ENCODE results near the gene CDKN2AIPNL. TPM values are rescaled to one million over a fixed set of nuclear protein-coding genes. Genes with fewer than 3 reads are reported as not detected.

The CDKN2AIPNL gene
- total RNA-seq, 1 donor, result 17.4 TPM

DNA sequence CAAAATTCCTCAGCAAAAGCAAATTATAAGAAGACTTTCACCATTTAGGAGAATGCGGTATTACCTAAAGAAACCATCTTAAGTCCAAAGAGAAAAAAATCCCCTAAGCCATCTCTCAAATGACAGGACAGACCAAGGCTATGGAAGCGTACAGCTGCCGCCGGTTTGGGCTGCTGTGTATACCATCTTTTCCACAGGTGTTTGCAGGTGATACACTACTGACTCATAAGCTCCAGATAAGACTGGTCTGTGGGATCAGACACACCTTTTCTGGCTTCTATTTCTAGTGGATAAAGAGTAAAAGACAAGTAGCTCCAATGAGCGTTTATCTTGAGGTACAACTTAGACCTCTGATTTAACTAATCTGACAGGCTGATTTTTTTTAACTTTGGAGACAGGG is 7.7 kb downstream of the CDKN2AIPNL start:
- no peaks in the 10 kb centered on the region for H3K9me3 ChIP-seq (ENCODE audit: low read depth, low read length)
- H4K20me1 ChIP-seq (ENCODE audit: insufficient read depth, low read length), result no peaks in the 10 kb centered on the region
- peaks cover 3% of the 10 kb centered on the region for H3K79me2 ChIP-seq (ENCODE audit: insufficient read depth, low read length)
- no peaks in the 10 kb centered on the region for H3K4me1 ChIP-seq (ENCODE audit: insufficient read depth, low read length)
- no peak overlapping the region for H3K27ac ChIP-seq (ENCODE audit: low read depth, low read length)
- H3K4me2 ChIP-seq (ENCODE audit: insufficient read depth, low read length), result no peak overlapping the region
- no peak overlapping the region for H2AFZ ChIP-seq (ENCODE audit: low read length)
- H3K36me3 ChIP-seq (ENCODE audit: insufficient read depth, low read length), result peaks cover 7% of the 10 kb centered on the region
- no peaks in the 10 kb centered on the region for H3K27me3 ChIP-seq (ENCODE audit: insufficient read depth, low read length)
- H3K4me3 ChIP-seq (ENCODE audit: insufficient read depth, low read length), result no peak overlapping the region
- TF ChIP-seq, protein P1, sequence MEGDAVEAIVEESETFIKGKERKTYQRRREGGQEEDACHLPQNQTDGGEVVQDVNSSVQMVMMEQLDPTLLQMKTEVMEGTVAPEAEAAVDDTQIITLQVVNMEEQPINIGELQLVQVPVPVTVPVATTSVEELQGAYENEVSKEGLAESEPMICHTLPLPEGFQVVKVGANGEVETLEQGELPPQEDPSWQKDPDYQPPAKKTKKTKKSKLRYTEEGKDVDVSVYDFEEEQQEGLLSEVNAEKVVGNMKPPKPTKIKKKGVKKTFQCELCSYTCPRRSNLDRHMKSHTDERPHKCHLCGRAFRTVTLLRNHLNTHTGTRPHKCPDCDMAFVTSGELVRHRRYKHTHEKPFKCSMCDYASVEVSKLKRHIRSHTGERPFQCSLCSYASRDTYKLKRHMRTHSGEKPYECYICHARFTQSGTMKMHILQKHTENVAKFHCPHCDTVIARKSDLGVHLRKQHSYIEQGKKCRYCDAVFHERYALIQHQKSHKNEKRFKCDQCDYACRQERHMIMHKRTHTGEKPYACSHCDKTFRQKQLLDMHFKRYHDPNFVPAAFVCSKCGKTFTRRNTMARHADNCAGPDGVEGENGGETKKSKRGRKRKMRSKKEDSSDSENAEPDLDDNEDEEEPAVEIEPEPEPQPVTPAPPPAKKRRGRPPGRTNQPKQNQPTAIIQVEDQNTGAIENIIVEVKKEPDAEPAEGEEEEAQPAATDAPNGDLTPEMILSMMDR (IDR thresholded peaks at IDR 0.05; ENCODE audit: extremely low read depth, low read depth, low read length), result no peak
- DNase-seq (ENCODE audit: insufficient read length, low spot score, missing footprints), result no peak

DNA sequence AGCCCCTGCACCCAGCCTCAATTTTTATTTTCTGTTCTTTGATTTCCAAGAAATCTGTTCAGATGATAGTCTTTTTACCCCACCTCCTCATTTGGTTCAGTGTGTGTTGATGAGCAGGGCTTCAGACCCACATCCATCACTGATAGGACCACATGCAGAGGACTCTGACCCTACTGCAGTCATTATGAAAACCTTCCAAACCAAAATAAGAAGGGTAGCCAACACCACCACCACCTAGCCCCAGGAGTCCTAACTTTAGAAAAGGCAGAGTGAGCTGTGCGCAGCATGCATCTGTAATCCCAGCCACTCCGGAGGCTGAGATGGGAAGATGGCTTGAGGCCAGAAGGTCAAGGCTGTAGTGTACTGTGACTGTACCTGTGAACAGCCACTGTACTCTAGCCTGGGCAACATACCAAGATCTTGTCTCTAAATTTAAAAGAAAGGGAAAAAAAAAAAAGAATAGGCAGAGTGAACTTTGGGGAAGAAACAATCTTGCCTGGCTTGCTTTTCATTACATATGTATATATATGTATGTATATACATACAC is 13.0 kb downstream of the CDKN2AIPNL start:
- no peak for DNase-seq (ENCODE audit: insufficient read length, low spot score, missing footprints)
- TF ChIP-seq, protein P1 (IDR thresholded peaks at IDR 0.05; ENCODE audit: extremely low read depth, low read depth, low read length), result no peak
- H3K4me1 ChIP-seq (ENCODE audit: insufficient read depth, low read length), result no peaks in the 10 kb centered on the region
- no peaks in the 10 kb centered on the region for H4K20me1 ChIP-seq (ENCODE audit: insufficient read depth, low read length)
- H2AFZ ChIP-seq (ENCODE audit: low read length), result no peak overlapping the region
- H3K27me3 ChIP-seq (ENCODE audit: insufficient read depth, low read length), result no peaks in the 10 kb centered on the region
- H3K27ac ChIP-seq (ENCODE audit: low read depth, low read length), result no peak overlapping the region
- peaks cover 41% of the 10 kb centered on the region for H3K36me3 ChIP-seq (ENCODE audit: insufficient read depth, low read length)
- no peaks in the 10 kb centered on the region for H3K9me3 ChIP-seq (ENCODE audit: low read depth, low read length)
- H3K4me3 ChIP-seq (ENCODE audit: insufficient read depth, low read length), result no peak overlapping the region
- H3K4me2 ChIP-seq (ENCODE audit: insufficient read depth, low read length), result no peak overlapping the region
- no peaks in the 10 kb centered on the region for H3K79me2 ChIP-seq (ENCODE audit: insufficient read depth, low read length)

DNA sequence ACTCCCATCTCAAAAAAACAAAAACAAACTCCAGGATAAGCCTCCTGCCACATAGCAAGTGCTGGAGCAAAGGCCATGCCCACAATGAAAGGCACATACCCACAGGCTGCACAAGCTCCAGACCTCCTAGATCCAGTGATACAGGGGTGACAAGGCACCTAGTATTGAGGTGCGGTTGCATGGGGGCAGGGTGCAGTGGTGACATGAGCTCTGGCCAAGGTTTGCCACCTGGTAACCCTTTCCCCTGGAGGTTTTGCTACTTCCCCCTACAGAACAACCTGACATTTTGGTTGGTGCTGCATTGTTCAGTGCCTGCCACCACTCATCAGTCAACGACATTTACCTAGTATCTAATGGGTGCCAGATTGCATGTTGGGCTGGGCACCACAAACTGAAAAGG is 14.5 kb downstream of the CDKN2AIPNL start:
- TF ChIP-seq, protein P1 (IDR thresholded peaks at IDR 0.05; ENCODE audit: extremely low read depth, low read depth, low read length), result no peak
- no peak for DNase-seq (ENCODE audit: insufficient read length, low spot score, missing footprints)
- peaks cover 3% of the 10 kb centered on the region for H4K20me1 ChIP-seq (ENCODE audit: insufficient read depth, low read length)
- H3K4me1 ChIP-seq (ENCODE audit: insufficient read depth, low read length), result no peaks in the 10 kb centered on the region
- H3K27ac ChIP-seq (ENCODE audit: low read depth, low read length), result no peak overlapping the region
- no peak overlapping the region for H2AFZ ChIP-seq (ENCODE audit: low read length)
- H3K27me3 ChIP-seq (ENCODE audit: insufficient read depth, low read length), result no peaks in the 10 kb centered on the region
- H3K4me2 ChIP-seq (ENCODE audit: insufficient read depth, low read length), result no peak overlapping the region
- peaks cover 53% of the 10 kb centered on the region for H3K36me3 ChIP-seq (ENCODE audit: insufficient read depth, low read length)
- no peak overlapping the region for H3K4me3 ChIP-seq (ENCODE audit: insufficient read depth, low read length)
- no peaks in the 10 kb centered on the region for H3K79me2 ChIP-seq (ENCODE audit: insufficient read depth, low read length)
- H3K9me3 ChIP-seq (ENCODE audit: low read depth, low read length), result no peaks in the 10 kb centered on the region

DNA sequence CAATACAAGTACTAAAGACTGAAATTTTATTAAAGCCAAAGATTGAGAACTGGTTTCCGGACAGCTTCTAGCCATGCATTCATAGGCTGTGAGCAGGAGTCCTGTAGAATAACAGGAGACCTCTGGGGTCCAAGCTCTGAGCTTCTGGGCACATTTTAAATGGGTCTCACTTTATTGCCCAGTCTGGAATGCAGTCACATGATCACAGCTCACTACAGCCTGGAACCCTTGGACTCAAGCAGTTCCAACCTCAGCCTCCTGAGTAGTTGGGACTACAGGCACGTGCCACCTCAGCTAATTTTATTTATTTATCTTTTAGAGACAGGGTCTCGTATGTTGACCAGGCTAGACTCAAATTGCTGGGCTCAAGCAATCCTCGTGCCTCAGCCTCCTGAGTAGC is 15.4 kb downstream of the CDKN2AIPNL start:
- Histone ChIP-seq H3K79me2 (ENCODE audit: insufficient read depth, low read length) (no peaks in the 10 kb centered on the region), H3K4me1 (ENCODE audit: insufficient read depth, low read length) (no peaks in the 10 kb centered on the region), H3K27ac (ENCODE audit: low read depth, low read length) (no peak overlapping the region), H3K27me3 (ENCODE audit: insufficient read depth, low read length) (no peaks in the 10 kb centered on the region), H2AFZ (ENCODE audit: low read length) (no peak overlapping the region), H4K20me1 (ENCODE audit: insufficient read depth, low read length) (peaks cover 3% of the 10 kb centered on the region), H3K4me3 (ENCODE audit: insufficient read depth, low read length) (no peak overlapping the region), H3K4me2 (ENCODE audit: insufficient read depth, low read length) (no peak overlapping the region), H3K9me3 (ENCODE audit: low read depth, low read length) (no peaks in the 10 kb centered on the region), H3K36me3 (ENCODE audit: insufficient read depth, low read length) (peaks cover 59% of the 10 kb centered on the region)
- TF ChIP-seq, protein P1 (IDR thresholded peaks at IDR 0.05; ENCODE audit: extremely low read depth, low read depth, low read length), result no peak
- no peak for DNase-seq (ENCODE audit: insufficient read length, low spot score, missing footprints)

All from osteoblast (primary cell).